NB4 (cell line): ENCODE measurements around the gene DNAJB1.

ENCODE experiments used
- CTCF ChIP-seq: IDR thresholded peaks from one replicate; pipeline ENCODE4 v1.5.1; 2012; ENCODE audit warnings: low read depth, low read length
- MAX ChIP-seq: IDR thresholded peaks from 2 replicates; pipeline ENCODE4 v1.6.1; 2011; ENCODE audit warnings: low read depth, low read length
- MYC ChIP-seq: IDR thresholded peaks from 2 replicates; pipeline ENCODE4 v1.6.1; 2011; ENCODE audit warnings: low read depth, low read length
- POLR2A ChIP-seq: IDR thresholded peaks from 2 replicates; pipeline ENCODE4 v1.6.1; 2011; ENCODE audit warnings: mild to moderate bottlenecking; ENCODE audit not compliant: insufficient read length; ENCODE audit errors: extremely low read depth

GRCh38 chr19:14553042-14553938, 35.1 kb upstream of the DNAJB1 start:
- TF ChIP-seq POLR2A (no peak), CTCF (no peak), MAX (no peak), MYC (no peak)
